GM12878 (cell line): ENCODE measurements around the gene SPOCK1. TPM values are rescaled to one million over a fixed set of nuclear protein-coding genes. Genes with fewer than 3 reads are reported as not detected.

Experiments
- ATAC-seq: fragments of 200-7000 bp; cut with Tn5 transposase; 3 replicates; pipeline ENCODE4 v1.9.1; 2020; ENCODE audit warnings: mild to moderate bottlenecking, moderate library complexity
- BruUV-seq: library from RNA; stranded (reverse); fragments of 400-500 nt; replicated peaks from 2 replicates; lab custom pipeline; 2021; lab: Mats Ljungman, UMichigan
- CTCF ChIA-PET: fragments of 300-600 bp; sonication (Branson Sonifier 250); formaldehyde crosslinking; extraction: SDS; loops from one replicate; lab custom pipeline; 2021; ENCODE audit warnings: inconsistent platforms; lab: Yijun Ruan, JAX
- POLR2A ChIA-PET: fragments of 350-600 bp; formaldehyde crosslinking; extraction: SDS; loops from one replicate; lab custom pipeline; 2021; ENCODE audit warnings: inconsistent platforms; lab: Charles Lee
- RAD21 ChIA-PET: fragments of 300-600 bp; sonication (Branson Sonifier 250); formaldehyde crosslinking; loops from one replicate; lab custom pipeline; 2023; ENCODE audit warnings: antibody characterized with exemption; ENCODE audit not compliant: unreplicated experiment; lab: Charles Lee
- SMC1A ChIA-PET: fragments of 300-600 bp; sonication (Branson Sonifier 250); formaldehyde crosslinking; loops from one replicate; lab custom pipeline; 2023; ENCODE audit not compliant: unreplicated experiment, uncharacterized antibody; lab: Charles Lee
- DNase-seq: peaks from one replicate; pipeline ENCODE4 v3.0.0-alpha.2; 2011; ENCODE audit warnings: low read depth, low spot score
- FAIRE-seq: peaks from 3 replicates; lab custom pipeline; 2011; peaks lifted over from hg19 to GRCh38; lab: Jason Lieb, UNC
- H2AFZ ChIP-seq: 2 replicates; pipeline ENCODE4 v1.6.0; 2011; ENCODE audit warnings: low read depth, low read length, control low read depth; ENCODE audit not compliant: control insufficient read depth
- H3K27ac ChIP-seq: 2 replicates; pipeline ENCODE4 v1.5.1; 2011; ENCODE audit warnings: control low read depth; ENCODE audit not compliant: control insufficient read depth, insufficient read depth
- H3K27me3 ChIP-seq, 2 experiments: replicated peaks in 1 of 2; 2 replicates each; pipeline versions ENCODE4 v1.6.0 to v1.6.1; 2011; ENCODE audit warnings: low read length in 1 of 2; ENCODE audit not compliant: control insufficient read depth in 2 of 2, insufficient read depth in 2 of 2
- H3K36me3 ChIP-seq, 2 experiments: 2 replicates each; pipeline ENCODE4 v1.5.1; 2011; ENCODE audit warnings: low read length in 1 of 2; ENCODE audit not compliant: control insufficient read depth in 2 of 2, insufficient read depth in 2 of 2
- H3K4me1 ChIP-seq: 2 replicates; pipeline ENCODE4 v1.6.1; 2011; ENCODE audit warnings: mild to moderate bottlenecking, low read length, moderate library complexity, mixed read lengths; ENCODE audit not compliant: control insufficient read depth, insufficient read depth
- H3K4me2 ChIP-seq: 2 replicates; pipeline ENCODE4 v1.6.0; 2011; ENCODE audit warnings: control low read depth; ENCODE audit not compliant: control insufficient read depth, insufficient read depth
- H3K4me3 ChIP-seq: fragments of 200-600 bp; sonication (generic); 2 replicates; pipeline ENCODE4 v1.5.1; 2016
- H3K79me2 ChIP-seq: 2 replicates; pipeline ENCODE4 v1.6.0; 2011; ENCODE audit warnings: low read length; ENCODE audit not compliant: control insufficient read depth, insufficient read depth
- H3K9ac ChIP-seq: 2 replicates; pipeline ENCODE4 v1.8.0; 2011; ENCODE audit warnings: low read length, control low read depth, mixed read lengths; ENCODE audit not compliant: control insufficient read depth, insufficient read depth
- H3K9me3 ChIP-seq: replicated peaks from 3 replicates; pipeline ENCODE4 v1.5.1; 2011; ENCODE audit warnings: mild to moderate bottlenecking, low read length; ENCODE audit not compliant: control insufficient read depth, insufficient read depth
- H4K20me1 ChIP-seq: 2 replicates; pipeline ENCODE4 v1.6.0; 2011; ENCODE audit not compliant: control insufficient read depth, insufficient read depth
- ASH2L ChIP-seq: fragments of 300-600, 200-600 bp; sonication (generic); IDR thresholded peaks from 2 replicates; pipeline ENCODE4 v1.6.1; 2017; ENCODE audit warnings: low read depth, mild to moderate bottlenecking, borderline replicate concordance
- ATF7 ChIP-seq: fragments of 450-650 bp; IDR thresholded peaks from 2 replicates; pipeline ENCODE4 v1.6.1; 2016; ENCODE audit warnings: low read depth, mild to moderate bottlenecking
- CHD4 ChIP-seq: fragments of 200-600 bp; sonication (generic); IDR thresholded peaks from 2 replicates; pipeline ENCODE4 v1.6.1; 2016; ENCODE audit warnings: mild to moderate bottlenecking
- CREM ChIP-seq: IDR thresholded peaks from 2 replicates; pipeline ENCODE4 v1.6.1; 2014; ENCODE audit warnings: antibody characterized with exemption, low read depth
- E2F4 ChIP-seq: IDR thresholded peaks from 2 replicates; pipeline ENCODE4 v1.6.1; 2012; ENCODE audit warnings: low read depth, low read length, improper control_type of control experiment
- ELK1 ChIP-seq: IDR thresholded peaks from 2 replicates; pipeline ENCODE4 v1.6.1; 2012; ENCODE audit warnings: low read depth, low read length, improper control_type of control experiment
- EZH2 ChIP-seq: IDR thresholded peaks from 2 replicates; pipeline ENCODE4 v1.6.1; 2012; ENCODE audit warnings: low read depth, mild to moderate bottlenecking, control low read depth, inconsistent platforms, low read length, borderline replicate concordance; ENCODE audit not compliant: control insufficient read depth
- LARP7 ChIP-seq: fragments of 450-650 bp; IDR thresholded peaks from 2 replicates; pipeline ENCODE4 v1.6.1; 2017; ENCODE audit warnings: mild to moderate bottlenecking
- NBN ChIP-seq: fragments of 450-650 bp; IDR thresholded peaks from 2 replicates; pipeline ENCODE4 v1.6.1; 2016
- RB1 ChIP-seq: fragments of 450-650 bp; formaldehyde crosslinking; IDR thresholded peaks from 2 replicates; pipeline ENCODE4 v1.6.1; 2017; ENCODE audit warnings: mild to moderate bottlenecking, borderline replicate concordance
- RELA ChIP-seq: fragments of 450-650 bp; IDR thresholded peaks from 2 replicates; pipeline ENCODE4 v1.8.0; 2014; ENCODE audit warnings: borderline replicate concordance; ENCODE audit not compliant: partially characterized antibody
- SUPT20H ChIP-seq: IDR thresholded peaks from 2 replicates; pipeline ENCODE4 v1.6.1; 2011; ENCODE audit warnings: low read depth, mild to moderate bottlenecking, low read length, moderate library complexity, borderline replicate concordance; ENCODE audit not compliant: control insufficient read depth
- SUZ12 ChIP-seq: fragments of 200-600 bp; sonication (generic); IDR thresholded peaks from one replicate; pipeline ENCODE4 v1.6.1; 2018; ENCODE audit warnings: antibody characterized with exemption, mild to moderate bottlenecking; ENCODE audit not compliant: unreplicated experiment
- WRNIP1 ChIP-seq: IDR thresholded peaks from 2 replicates; pipeline ENCODE4 v1.6.1; 2011; ENCODE audit warnings: low read depth, low read length, improper control_type of control experiment, borderline replicate concordance
- YBX1 ChIP-seq: fragments of 450-650 bp; IDR thresholded peaks from 2 replicates; pipeline ENCODE4 v1.6.1; 2016; ENCODE audit warnings: antibody characterized with exemption
- ZNF24 ChIP-seq: fragments of 450-650 bp; IDR thresholded peaks from 2 replicates; pipeline ENCODE4 v1.6.1; 2017; ENCODE audit warnings: antibody characterized with exemption, mild to moderate bottlenecking
- WGBS: methylation state at CpG from one replicate; pipeline ENCODE4 v1.1.6; 2016; ENCODE audit warnings: low lambda C conversion rate; ENCODE audit not compliant: insufficient replicate concordance, insufficient coverage; ENCODE audit errors: missing lambda C conversion rate; 5-methylcytosine and 5-hydroxymethylcytosine counted together
- in situ Hi-C: fragments of 300-500 bp; cut with MboI; formaldehyde crosslinking; loops from 9 replicates; pipeline ENCODE4 v1.14.3; 2018; ENCODE audit warnings: mixed read lengths
- intact Hi-C: fragments of 100-400 bp; cut with micrococcal nuclease; formaldehyde crosslinking; loops from one replicate; pipeline ENCODE4 v1.14.2; 2022; ENCODE audit not compliant: unreplicated experiment
- polyA plus RNA-seq, 11 experiments: library from polyadenylated mRNA; depleted of rRNA in 4 of 11; unstranded in 6 of 11; stranded (reverse) in 5 of 11; fragments of >200 nt; fragmentation: Nextera tagmentation in 4 of 11; fragmentation: Illumina TruSeq in 1 of 11; extraction: Ambion mirVana in 4 of 11; extraction: Trizol in 1 of 11; gene quantifications; 1 replicate in 1 of 11; 2 replicates in 10 of 11; pipeline versions ENCODE4 v1.2.1 to v1.2.3, GENCODE V29; 2011 to 2016; ENCODE audit warnings: inconsistent platforms in 2 of 11, missing spikeins in 2 of 11, low read depth in 1 of 11
- total RNA-seq, 4 experiments: library from RNA; depleted of rRNA in 3 of 4; stranded (reverse); fragments of >200 nt in 3 of 4; fragmentation: Illumina TruSeq in 1 of 4; extraction: Trizol in 1 of 4; gene quantifications; 2 replicates each; pipeline versions ENCODE4 v1.2.1 to v1.2.3, GENCODE V29; 2013 to 2021

Gene SPOCK1
- total and polyA plus RNA-seq, 10 of the 15 experiments (the other 5 are each of a cell fraction or from before 2014, with no cell fraction given), result 0.06 to 0.68 (median 0.25) TPM; not detected in 3

GRCh38 chr5:137215261-137215660 is 283.9 kb downstream of the SPOCK1 start:
- H3K36me3 ChIP-seq, result no peaks in the 10 kb centered on the region
- no peaks in the 10 kb centered on the region for H3K27me3 ChIP-seq
- H3K4me2 ChIP-seq, result no peak overlapping the region
- H3K9ac ChIP-seq, result no peak overlapping the region
- ChIA-PET SMC1A (no interaction called here), POLR2A (no interaction called here)
- in situ Hi-C loops, result no loop called here
- H3K4me1 ChIP-seq, result no peaks in the 10 kb centered on the region
- TF ChIP-seq CHD4 (no peak), SUZ12 (no peak), E2F4 (no peak), ZNF24 (no peak), LARP7 (no peak), EZH2 (no peak), NBN (no peak), YBX1 (no peak), RB1 (no peak), WRNIP1 (no peak), SUPT20H (no peak), RELA (no peak), ASH2L (no peak), CREM (no peak), ATF7 (no peak), ELK1 (no peak)
- TF ChIP-seq, all 136 proteins: peak for 0
- no TSS peak for BruUV-seq
- H2AFZ ChIP-seq, result no peak overlapping the region
- no peaks in the 10 kb centered on the region for H3K9me3 ChIP-seq
- DNase-seq (no peak), FAIRE-seq (no peak), ATAC-seq (no peak)
- ChIA-PET RAD21 (no interaction called here), CTCF (interaction anchor here (1.5 kb wide), 1 partner anchor 128 kb away, joined by 3 read pairs; no protein-coding TSS in a partner anchor)
- no peak overlapping the region for H3K27ac ChIP-seq
- intact Hi-C loops, result no loop called here
- H3K4me3 ChIP-seq, result no peak overlapping the region
- 4% methylated on average over 1 of the region's 1 CpG for WGBS
- H3K79me2 ChIP-seq, result no peaks in the 10 kb centered on the region
- no peaks in the 10 kb centered on the region for H4K20me1 ChIP-seq
